ENCODE data around the gene MUC12.
"Not testable (repeated sequence)": the region's sequence is repeated elsewhere in the genome, so short reads cannot be mapped to it uniquely, and the experiment has no call there.

Gene MUC12, protein sequence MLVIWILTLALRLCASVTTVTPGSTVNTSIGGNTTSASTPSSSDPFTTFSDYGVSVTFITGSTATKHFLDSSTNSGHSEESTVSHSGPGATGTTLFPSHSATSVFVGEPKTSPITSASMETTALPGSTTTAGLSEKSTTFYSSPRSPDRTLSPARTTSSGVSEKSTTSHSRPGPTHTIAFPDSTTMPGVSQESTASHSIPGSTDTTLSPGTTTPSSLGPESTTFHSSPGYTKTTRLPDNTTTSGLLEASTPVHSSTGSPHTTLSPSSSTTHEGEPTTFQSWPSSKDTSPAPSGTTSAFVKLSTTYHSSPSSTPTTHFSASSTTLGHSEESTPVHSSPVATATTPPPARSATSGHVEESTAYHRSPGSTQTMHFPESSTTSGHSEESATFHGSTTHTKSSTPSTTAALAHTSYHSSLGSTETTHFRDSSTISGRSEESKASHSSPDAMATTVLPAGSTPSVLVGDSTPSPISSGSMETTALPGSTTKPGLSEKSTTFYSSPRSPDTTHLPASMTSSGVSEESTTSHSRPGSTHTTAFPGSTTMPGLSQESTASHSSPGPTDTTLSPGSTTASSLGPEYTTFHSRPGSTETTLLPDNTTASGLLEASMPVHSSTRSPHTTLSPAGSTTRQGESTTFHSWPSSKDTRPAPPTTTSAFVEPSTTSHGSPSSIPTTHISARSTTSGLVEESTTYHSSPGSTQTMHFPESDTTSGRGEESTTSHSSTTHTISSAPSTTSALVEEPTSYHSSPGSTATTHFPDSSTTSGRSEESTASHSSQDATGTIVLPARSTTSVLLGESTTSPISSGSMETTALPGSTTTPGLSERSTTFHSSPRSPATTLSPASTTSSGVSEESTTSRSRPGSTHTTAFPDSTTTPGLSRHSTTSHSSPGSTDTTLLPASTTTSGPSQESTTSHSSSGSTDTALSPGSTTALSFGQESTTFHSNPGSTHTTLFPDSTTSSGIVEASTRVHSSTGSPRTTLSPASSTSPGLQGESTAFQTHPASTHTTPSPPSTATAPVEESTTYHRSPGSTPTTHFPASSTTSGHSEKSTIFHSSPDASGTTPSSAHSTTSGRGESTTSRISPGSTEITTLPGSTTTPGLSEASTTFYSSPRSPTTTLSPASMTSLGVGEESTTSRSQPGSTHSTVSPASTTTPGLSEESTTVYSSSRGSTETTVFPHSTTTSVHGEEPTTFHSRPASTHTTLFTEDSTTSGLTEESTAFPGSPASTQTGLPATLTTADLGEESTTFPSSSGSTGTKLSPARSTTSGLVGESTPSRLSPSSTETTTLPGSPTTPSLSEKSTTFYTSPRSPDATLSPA (N-terminal part only)

DNA sequence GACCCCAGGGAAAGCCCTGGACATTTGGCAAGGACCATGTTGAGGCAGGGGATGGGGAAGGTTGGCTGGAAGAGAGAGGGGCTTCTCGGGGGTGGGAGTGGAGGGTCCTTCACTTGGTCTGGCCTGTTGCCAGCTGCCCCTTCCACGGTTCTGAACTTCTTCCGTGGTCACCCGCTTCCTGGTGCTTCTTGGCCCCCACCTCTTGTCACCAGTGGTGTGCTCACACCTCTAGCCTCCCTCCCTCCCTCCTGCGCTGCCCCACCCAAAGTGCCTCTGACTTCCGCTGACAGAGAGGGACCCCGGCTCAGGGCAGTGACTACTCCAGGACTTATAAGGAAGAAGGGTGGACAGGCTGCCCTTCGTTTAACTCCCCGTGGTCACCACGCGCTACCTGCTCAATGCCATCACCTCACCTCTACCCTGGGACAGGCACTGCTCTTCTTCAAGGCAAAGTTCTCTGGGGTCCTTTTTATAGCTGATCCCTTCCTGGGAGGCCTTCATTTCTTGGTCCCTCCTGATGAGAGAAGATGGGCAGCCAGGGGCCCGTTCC lies at the start of gene MUC12:
Gene MUC12 (plus strand): TSS at position 500 of the 550 bp plus-strand sequence. CDS start 58 bp downstream, outside the sequence.
- DNase-seq (ENCODE audit: low spot score) = no peak

DNA sequence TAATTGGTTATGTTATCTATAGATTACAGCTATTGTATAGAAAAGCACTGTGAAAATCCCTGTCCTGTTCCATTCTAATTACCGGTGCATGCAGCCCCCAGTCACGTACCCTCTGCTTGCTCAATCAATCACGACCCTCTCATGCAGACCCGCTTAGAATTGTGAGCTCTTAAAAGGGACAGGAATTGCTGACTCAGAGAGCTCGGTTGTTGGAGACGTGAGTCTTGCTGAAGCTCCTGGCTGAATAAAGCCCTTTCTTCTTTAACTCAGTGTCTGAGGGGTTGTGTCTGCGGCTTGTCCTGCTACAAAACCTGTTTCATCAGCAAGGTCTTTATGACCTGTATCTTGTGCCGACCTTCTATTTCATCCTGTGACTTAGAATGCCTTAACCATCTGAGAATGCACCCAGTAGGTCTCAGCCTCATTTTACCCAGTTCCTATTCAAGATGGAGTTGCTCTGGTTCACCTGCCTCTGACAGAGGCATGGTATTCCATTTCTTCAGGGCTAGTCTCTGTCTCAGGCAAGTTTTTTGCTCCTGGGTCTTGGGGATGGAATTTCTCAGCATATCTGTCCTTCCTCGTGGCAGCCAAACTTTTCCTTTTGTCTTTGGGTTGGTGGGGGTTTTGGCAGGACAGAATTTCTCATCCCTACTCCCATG lies 49.5 kb upstream of the MUC12 start:
- DNase-seq (ENCODE audit: low spot score) = not testable (repeated sequence)

DNA sequence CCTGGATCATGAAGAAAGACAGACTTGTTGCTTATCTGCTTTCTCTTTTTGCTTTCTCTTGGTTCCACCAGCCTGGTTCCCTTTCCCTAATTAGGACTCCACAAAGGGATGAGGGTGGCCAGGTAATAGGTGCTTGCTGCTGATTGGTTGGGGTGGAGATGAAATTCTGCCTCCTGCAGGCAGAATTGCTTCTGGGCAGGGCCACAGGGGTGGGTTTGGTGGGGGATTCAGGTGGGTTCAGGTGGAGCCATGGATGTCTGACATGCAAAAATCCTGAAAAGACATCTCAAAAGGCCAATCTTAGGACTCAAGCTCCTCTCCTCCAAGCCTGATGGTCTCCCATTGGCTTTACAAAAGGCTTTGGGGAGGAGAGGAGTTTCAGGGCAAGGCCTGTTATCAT lies 48.3 kb upstream of the MUC12 start:
- no peak for DNase-seq (ENCODE audit: low spot score)

DNA sequence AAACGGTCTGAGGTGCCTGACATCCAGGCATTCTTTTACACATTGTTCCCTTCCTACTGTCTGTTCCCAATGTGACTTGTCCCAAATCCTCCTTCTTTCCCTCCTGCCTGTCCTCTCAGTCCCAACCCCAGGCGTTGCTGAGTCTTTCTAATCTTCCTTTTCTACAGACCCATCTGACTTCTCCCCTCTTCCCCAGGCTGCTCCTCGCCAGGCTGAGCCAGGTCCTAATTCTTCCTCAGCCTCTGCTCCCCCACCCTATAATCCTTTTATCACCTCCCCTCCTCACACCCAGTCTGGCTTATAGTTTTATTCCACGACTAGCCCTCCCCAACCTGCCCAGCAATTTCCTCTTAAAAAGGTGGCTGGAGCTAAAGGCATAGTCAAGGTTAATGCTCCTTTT lies 45.7 kb upstream of the MUC12 start:
- not testable (repeated sequence) for DNase-seq (ENCODE audit: low spot score)

DNA sequence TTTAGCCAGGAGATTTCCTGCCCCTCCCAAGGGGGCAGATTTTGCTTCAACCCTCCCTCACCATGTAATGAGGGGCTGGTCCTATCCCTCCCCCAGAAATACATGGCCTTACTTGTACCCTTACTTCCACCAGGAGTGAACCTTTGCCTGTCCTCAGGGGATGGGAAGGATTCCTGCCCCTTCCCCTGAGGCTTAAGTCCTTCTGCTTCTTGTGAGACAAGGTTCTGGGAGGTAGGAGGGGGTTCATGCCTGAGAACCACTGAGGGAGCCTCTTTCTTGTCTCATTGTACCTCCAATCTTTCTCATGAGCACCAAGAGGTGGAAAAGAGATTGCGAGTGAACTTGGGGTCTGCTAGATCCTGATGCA lies 39.6 kb upstream of the MUC12 start:
- no peak for DNase-seq (ENCODE audit: low spot score)

DNA sequence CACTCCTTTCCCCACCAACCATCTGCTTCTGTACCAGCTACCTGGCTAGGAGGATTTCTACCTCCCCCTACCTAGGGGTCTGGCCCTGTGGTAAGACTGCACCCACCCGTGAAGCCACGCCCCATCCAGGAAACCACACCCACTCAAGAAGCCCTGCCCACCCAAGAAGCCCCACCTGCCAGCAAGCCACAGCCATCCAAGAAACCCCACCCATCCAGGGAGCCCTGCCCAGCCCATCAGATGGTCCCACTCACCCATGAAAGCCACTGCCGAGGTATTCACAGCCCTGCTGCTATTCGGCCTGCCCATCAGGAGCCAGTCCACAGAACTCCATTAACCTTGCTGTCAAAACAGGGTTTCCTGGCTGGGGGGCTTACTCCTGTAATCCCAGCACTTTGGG lies 35.6 kb upstream of the MUC12 start:
- no peak for DNase-seq (ENCODE audit: low spot score)

DNA sequence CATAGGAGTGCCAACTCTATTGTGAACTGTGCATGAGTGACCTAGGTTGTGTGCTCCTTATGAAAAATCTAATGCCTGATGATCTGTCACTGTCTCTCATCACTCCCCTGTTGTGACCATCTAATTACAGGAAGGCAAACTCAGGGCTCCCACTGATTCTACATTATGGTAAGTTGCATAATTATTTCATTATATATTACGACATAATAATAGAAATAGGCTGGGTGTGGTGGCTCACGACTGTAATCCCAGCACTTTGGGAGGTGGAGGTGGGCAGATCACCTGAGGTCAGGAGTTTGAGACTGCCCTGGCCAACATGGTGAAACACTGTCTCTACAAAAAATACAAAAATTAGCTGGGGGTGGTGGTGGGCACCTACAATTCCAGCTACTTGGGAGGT lies 34.0 kb upstream of the MUC12 start:
- DNase-seq (ENCODE audit: low spot score) = not testable (repeated sequence)

DNA sequence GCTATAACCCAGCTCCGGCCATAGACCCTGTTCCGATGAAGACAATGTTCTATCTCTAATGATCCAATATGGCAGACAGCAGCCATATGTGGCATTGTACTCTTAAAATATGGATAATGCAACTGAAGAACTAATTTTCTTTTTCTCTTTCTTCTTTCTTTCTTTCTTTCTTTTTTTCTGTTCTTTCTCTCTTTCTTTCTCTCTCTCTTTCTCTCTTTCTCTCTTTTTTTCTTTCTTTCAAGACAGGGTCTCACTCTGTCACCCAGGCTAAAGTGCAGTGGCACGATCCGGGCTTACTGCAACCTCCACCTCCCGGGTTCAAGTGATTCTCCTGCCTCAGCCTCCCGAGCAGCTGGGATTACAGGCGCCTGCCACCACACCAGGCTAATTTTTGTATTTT lies 33.2 kb upstream of the MUC12 start:
- DNase-seq (ENCODE audit: low spot score) = not testable (repeated sequence)

DNA sequence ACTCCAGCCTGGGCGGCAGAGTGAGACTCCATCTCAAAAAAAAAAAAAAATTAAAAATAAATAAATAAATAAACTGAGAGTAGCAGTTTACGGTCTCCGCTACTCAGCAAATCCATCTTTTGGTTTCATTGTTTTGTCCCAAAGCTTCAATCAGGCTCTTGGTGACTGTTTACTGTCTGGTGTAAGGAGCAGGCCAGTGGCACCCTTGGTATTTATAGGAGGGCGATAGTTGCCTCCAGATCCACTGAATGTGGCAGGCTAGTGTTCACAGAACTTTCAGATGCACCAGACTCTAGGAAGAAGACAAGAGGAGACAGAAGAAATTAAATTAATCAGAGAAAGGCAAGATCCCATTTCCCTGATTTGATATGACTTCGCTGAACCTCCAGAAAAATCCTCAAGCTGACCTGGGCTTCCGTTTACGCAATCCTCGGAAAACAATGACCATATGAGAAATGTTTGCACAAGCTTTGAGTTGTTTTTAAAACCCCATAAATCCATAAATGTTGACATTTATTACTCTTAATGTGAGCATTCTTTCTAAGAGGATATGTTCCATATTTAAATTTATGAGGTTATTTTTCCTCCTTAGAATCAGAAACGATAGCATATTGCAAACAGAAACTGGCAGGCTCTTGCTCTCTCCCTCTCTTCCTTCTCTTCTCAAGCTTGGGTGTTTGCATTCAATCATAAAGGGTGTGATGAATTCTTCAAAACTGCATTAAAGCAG lies 27.2 kb upstream of the MUC12 start:
- DNase-seq (ENCODE audit: low spot score) = no peak

DNA sequence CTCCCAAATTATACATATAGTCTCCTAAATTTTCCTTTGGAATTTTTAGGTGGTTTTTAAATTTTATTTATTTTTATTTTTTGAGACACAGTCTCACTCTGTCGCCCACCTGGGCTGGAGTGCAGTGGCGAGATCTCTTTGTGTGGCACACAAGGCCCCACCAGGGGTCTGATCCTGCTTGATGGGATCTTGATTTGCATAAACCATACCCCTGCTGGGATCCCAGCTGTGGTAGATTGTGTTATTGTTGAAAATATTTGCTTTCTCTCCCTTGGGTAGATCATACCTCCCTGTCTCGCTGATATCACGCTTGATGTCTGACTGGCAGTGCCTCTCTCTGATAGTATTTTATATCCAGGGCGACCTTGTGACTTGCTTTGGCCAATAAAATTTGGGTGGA lies 25.7 kb upstream of the MUC12 start:
- DNase-seq (ENCODE audit: low spot score) = no peak

DNA sequence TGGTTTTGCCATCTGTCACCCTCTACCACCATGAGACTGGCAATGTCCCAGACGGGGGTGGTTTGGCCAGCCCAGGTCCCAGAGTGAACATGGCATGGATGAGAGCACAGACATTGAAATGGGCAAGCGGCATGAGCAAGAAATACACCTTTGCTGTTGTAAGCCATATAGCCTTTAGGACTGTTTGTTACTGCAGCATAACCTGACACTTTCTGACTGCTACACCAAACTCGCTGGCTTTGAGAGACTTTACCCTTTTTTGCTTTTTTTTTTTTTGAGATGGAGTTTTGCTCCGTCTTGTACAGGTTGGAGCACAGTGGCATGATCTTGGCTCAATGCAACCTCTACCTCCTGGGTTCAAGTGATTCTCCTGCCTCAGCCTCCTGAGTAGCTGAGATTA lies 25.2 kb upstream of the MUC12 start:
- DNase-seq (ENCODE audit: low spot score) = no peak

DNA sequence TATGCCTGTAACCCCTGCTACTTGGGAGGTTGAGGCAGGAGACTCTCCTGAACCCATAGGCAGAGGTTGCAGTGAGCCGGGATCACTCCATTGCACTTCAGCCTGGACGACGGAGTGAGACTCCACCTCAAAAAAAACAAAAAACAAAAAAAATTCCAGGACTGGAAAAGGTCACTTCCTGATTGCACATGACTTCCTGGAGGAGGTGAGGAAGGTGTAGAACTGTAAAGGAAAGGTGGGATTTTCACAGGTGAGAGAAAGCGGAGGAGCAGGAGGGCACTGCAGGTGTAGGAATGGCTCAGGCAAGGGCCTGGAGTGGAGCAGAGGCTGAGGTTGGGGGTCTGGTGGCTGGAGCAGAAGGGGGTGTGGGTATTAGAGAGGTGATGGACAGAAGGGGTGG lies 23.3 kb upstream of the MUC12 start:
- DNase-seq (ENCODE audit: low spot score) = no peak

DNA sequence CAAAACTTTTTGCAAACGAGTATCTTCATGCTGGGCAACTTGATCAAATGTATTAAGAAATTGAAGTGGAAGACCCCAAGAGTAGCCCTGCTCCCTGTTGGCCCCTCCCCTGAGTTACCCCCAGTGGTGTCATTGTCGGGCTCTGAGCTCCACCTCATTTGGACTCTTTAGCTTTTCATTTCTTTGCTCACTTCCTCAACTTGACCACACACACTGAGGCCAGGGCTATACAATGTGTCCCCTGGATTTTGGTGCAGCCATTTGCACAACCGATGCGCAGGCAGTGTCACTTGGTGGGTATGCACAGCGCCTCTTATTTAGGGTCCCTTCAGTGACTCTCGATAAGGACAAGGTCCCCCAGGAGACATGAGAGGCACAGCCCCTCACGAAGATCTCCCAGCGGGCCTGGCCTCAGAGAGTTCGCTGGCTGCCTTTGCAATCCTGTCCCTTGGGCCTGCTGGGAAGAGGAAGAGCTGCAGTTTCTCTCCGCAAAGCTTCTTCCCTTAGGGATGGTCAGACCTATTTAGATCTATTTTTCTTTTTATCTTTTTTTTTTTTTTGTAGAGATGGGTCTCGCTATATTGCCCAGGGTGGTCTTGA lies 22.5 kb upstream of the MUC12 start:
- no peak for DNase-seq (ENCODE audit: low spot score)

DNA sequence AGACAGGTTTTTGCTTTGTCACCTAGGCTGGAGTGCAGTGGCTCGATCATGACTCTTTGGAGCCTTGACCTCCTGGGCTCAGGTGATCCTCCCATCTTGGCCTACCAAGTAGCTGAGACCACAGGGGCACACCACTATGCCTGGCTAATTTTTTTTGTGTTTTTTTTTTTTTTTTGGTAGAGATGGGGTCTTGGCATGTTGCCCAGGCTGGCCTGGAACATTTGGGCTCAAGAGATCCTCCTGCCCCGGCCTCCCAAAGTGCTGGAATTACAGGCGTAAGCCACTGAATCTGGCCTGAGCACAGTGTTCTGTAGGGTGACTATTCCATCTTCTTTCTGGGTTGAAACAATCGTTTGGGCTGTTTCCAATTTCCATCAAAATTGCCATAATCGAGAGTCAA lies 21.6 kb upstream of the MUC12 start:
- DNase-seq (ENCODE audit: low spot score) = no peak

DNA sequence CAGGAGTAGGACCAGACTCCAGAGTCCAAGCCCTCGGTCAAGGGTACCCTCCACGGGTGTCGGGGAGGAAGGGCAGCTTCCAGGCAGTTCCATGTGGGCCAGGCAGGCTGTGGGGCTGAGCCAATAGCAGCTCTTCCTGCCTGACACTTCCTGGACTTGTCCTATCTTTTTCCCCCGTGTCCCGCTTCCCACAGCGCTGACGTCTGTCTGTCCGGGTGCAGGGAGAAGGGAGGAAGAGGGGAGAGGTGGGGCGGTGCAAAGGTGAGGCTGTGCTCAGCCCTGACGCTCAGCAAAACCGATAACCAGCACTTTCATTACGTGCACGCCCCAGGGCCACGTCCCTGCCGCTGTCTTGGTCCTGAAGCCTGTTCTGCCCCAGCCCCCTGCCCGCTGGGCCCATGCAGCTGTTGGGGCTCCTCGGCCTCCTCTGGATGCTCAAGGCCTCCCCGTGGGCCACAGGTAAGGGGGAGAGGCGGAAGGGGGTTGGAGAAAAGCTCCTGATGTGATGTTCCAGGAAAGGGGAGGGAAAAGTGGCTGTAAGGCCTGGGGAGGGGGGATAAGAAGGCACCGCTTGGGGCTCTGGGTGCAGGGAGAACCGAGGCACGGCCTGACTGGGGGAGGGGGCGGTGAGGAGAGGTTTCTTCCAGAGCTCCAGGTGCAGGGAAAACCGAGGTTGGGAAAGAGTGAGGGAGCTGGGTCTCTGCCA lies 20.0 kb upstream of the MUC12 start, which contains the start of gene MUC3A:
Gene MUC3A (plus strand): TSS at position 308 of the 706 bp plus-strand sequence. CDS start 91 bp downstream, at position 399.
- no peak for DNase-seq (ENCODE audit: low spot score)

DNA sequence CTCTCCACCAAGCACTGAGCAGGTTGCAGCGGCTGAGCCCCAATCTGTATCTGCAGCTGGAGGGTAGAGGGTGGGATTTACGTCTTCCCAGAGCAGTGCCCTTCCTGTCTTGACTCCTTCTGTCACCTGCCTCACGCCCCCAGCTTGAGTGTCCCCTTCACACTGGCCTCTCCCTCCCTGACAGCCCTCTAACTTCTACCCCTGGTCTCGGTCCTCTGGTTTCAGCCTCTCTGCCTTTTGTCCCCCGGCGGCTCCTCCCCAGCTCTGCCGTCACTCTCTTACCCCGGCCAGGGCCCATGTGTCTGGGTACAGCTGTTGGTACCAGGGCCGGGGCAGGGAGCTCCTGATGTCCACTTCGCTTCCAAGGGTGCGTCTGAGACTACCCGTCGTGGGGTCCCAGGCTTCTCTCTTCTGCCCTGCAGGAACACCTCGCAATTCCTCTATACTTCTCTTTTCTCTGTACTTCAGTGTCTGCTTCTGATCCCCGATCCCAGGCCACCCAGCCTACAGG lies 19.4 kb upstream of the MUC12 start:
- no peak for DNase-seq (ENCODE audit: low spot score)

DNA sequence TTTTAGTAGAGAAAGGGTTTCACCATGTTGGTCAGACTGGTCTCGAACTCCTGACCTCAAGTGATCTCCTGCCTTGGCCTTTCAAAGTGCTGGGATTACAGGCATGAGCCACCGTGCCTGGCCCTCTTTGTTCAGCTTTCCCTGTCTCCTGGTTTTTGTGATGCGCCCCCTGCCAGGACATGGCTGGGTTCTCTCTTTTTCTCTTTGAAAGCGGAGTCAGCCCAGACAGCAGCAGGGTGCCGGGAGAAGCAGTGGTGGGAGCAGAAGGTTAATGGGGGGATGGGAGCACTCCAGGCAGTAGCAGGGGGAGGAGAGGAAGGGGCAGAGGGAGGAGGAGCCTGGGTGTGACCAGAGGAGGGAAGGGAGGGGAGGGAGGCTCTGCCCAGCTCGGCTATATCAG lies 18.2 kb upstream of the MUC12 start:
- DNase-seq (ENCODE audit: low spot score) = no peak

DNA sequence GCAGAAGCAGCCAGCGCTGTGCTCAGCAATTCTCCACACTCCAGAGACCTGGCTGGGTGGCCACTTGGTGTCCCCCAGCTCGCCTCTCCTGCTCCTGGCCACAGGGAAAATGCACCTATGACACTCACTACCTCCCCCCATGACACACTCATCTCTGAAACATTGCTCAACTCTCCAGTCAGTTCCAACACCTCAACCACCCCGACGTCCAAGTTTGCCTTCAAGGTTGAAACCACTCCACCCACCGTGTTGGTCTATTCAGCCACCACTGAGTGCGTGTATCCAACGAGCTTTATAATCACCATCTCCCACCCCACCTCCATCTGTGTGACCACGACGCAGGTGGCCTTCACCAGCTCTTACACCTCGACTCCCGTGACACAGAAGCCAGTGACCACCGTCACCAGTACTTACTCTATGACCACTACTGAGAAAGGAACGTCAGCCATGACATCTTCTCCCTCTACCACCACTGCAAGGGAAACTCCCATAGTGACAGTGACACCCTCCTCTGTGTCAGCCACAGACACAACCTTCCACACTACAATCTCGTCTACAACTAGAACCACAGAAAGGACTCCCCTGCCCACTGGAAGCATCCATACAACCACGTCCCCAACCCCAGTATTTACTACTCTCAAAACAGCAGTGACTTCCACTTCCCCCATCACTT lies 17.3 kb upstream of the MUC12 start:
- DNase-seq (ENCODE audit: low spot score) = no peak

DNA sequence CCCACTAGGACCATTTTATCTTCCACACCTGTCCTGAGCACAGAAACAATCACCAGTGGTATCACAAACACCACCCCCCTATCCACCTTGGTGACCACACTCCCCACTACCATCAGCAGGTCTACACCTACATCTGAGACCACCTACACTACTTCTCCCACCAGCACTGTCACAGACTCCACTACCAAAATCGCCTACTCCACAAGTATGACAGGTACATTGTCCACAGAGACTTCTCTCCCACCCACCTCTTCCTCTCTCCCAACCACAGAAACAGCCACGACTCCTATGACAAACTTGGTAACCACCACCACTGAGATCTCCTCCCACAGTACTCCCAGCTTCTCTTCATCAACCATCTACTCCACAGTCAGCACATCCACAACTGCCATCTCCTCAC lies 16.7 kb upstream of the MUC12 start:
- no peak for DNase-seq (ENCODE audit: low spot score)
